ENCODE data around the gene EMX1.

Gene EMX1

GRCh38 chr2:72917138-72917876 lies at the start of gene EMX1:
Gene EMX1, plus strand, starts transcription at chr2:72917519. Its CDS starts 334 bp downstream, at chr2:72917853.
- DNase-seq = peak; percentile 88

- no peak for DNase-seq
These were observed 46.3 kb upstream of the EMX1 start for GRCh38 chr2:72871060-72871459.

GRCh38 chr2:72871880-72872279 lies 45.4 kb upstream of the EMX1 start:
- no peak for DNase-seq

GRCh38 chr2:72883356-72883962 lies 33.9 kb upstream of the EMX1 start:
- DNase-seq = no peak

- DNase-seq = no peak
These were observed 30.8 kb upstream of the EMX1 start for GRCh38 chr2:72886505-72887031.

GRCh38 chr2:72887032-72887739 lies 30.1 kb upstream of the EMX1 start, which contains the start of gene SPR:
Gene SPR, plus strand, starts transcription at chr2:72887408. Its CDS starts 25 bp downstream, at chr2:72887433.
- DNase-seq = peak; percentile 87

DNA sequence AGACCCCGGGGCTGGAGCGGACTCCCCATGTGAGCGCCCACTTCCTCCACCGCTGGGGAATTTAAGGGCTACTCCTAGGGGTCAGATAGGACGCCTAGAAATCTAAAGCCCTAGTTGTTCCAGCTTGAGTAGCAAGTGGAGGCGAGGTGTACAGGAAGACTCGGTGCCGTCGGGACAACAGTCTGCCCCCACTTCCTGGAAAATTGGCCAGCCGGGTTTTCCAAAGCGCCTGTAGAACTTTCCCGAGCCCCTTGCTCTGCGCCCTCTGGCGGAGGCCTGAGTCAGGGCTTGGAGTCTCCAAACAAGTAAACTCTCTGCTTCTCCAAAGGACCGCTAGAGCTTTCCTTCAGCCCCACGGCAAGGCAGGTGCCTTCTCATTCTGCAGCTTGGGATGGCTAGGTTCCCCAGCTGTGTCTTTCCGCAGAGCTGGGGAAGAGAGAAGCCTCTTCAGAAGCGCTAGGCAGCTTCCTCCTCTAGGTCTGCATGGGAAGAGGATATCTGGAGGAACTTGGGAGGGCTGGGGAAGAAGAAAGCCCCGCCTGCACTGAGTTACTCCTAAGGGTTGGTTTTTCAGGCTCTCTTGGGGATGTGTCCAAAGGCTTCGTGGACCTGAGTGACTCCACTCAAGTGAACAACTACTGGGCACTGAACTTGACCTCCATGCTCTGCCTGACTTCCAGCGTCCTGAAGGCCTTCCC lies 29.4 kb upstream of the EMX1 start:
- DNase-seq = peak; percentile 82

GRCh38 chr2:72888438-72889202 lies 28.7 kb upstream of the EMX1 start:
- DNase-seq = no peak

DNA sequence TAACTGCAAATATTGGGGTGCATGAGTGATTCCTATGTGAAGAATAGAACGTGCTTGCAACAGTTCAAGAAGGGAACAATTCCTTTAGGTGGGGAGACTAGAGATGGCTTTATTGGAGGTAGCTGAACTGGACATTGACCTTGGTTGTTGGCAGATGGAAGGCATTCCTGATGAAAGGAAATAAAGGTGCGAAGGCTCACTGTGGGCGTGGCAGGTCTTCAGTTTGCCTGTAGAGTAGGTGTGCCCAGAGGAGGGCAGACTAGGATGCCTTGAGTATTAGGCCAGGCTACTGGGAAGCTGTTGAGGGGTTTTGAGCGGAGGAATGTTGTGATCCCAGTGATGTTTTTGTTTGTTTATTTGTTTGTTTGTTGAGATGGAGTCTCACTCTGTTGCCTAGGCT lies 27.3 kb upstream of the EMX1 start:
- DNase-seq = no peak

GRCh38 chr2:72891091-72891818 lies 26.1 kb upstream of the EMX1 start:
- no peak for DNase-seq

DNA sequence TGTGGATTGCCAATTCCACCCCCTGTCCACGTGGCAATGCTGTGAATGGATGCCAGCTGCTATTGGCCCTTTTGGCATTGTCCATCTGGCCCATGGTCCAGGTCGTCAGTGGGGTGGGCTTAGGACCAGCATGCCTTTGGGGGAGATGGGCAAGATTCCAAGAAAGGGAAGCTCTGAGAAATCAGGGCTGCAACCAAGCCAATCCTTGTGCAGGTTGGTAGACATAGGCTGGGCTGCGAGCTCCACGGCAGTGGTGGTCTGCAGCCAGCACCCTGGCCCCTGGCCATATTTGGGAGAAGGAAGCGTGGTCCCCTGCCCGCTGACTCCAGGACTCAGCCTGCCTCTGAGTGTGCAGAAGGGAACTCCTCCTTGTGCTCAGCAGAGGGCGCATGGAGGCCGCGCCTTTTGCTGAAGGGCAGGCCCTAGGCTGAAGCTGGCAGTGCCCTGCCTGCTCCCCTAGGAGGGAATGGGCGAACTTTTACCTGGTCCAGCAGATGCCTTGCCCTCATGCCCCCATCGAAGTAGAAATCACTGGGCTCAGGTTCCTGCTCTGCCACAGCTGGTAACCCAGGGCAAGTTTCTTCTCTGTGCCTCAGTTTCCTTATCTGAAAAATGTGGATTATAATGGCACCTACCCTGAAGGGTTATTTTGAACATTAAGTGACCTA lies 24.7 kb upstream of the EMX1 start:
- peak; percentile 54 for DNase-seq

- DNase-seq = peak; percentile 46
These were observed 23.6 kb upstream of the EMX1 start for GRCh38 chr2:72893594-72894319.

- no peak for DNase-seq
These were observed 22.8 kb upstream of the EMX1 start for GRCh38 chr2:72894514-72894913.

DNA sequence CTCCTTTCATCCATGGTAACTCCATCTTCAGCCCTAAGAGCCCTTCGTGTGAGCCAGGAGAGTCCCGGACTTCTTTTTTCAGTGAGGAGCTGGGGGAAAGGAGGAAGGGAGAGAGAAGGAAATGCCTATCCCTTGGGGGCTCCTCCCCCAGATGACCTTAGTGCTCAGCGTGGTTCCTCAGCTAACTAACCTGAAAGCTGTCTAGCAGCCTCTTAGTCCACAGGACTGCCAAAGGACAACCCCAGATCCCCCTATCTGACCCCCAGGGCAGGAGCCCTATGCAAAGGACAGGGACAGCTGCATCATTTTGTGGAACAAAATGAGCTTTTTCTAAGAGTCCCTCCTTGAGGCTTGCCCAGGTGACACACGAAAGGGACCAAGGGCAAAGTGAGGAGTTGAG lies 22.2 kb upstream of the EMX1 start:
- DNase-seq = no peak

GRCh38 chr2:72895759-72896281 lies 21.5 kb upstream of the EMX1 start:
- no peak for DNase-seq

DNA sequence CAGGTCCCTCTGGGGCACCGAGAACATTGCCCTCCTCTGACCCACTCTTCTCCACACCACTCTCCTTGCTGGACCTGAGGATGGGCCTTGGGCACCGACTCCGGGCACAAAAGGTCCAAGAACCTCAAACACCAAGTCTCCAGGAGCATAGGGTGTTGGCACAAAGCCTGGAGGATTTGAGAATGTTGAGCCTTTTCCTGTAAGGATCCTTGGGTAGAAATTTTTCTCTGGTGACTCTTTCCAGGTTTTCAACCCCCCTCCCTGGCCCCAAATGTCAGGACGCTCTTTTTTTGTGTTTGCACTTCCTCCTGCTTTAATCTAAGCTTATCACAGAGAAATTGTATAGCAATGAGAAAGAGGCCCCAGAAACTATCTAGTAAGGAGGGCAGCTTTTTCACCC lies 20.9 kb upstream of the EMX1 start:
- DNase-seq = no peak

- DNase-seq = no peak
These were observed 19.3 kb upstream of the EMX1 start for GRCh38 chr2:72897785-72898584.

- DNase-seq = no peak
These were observed 18.8 kb upstream of the EMX1 start for GRCh38 chr2:72898585-72898906.

DNA sequence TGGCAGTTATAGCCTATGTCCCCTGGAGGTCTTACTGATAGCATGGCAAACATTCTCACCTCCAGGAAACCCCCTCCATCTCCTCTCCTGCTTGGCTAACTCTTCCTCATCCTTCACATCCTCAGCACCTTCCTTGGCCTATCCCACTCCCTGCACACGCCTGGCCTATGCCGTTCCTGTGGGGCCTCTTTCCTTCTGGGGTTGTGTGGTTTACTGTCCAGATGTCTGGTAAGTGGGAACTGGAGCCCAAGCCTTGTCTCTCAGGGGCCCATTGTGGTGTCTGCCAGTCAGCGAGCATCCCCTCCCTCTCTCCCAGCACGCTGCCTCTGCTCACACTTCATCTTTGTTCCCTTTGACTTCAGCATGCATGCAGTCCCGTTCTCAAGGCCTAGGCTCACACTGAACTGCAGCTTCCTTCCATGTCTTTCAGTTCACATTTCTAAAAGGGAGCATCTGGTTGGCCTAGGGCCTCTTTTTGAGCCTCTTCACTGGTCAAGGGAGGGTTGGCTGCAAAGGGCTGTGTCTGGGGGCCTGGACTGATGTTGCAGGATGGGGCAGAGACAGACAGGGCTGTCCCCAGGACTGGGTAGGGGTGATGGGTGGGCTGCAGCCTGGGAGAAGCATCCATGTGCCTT lies 17.0 kb upstream of the EMX1 start:
- no peak for DNase-seq

All from NCI-H1436 (cell line).